GM23248 (cell line): Measurements from ENCODE around the gene ZNF398. TPM values are rescaled to one million over a fixed set of nuclear protein-coding genes. Genes with fewer than 3 reads are reported as not detected.
A peak's percentile ranks its signal among the peaks of the same experiment; 100 is the strongest.

Experiments
- DNase-seq: peaks from one replicate; pipeline ENCODE4 v3.0.0-alpha.2; 2015
- H2AFZ ChIP-seq: fragments of 200-600 bp; sonication (generic); 2 replicates; pipeline ENCODE4 v1.6.1; 2016; ENCODE audit warnings: antibody characterized with exemption
- H3F3A ChIP-seq: fragments of 200-600 bp; sonication (generic); 2 replicates; pipeline ENCODE4 v1.6.1; 2016; ENCODE audit warnings: mild to moderate bottlenecking, antibody characterized with exemption, mixed run types; ENCODE audit not compliant: insufficient read depth
- H3K27ac ChIP-seq: fragments of 200-600 bp; sonication (generic); 2 replicates; pipeline ENCODE4 v1.5.1; 2016; ENCODE audit warnings: mild to moderate bottlenecking
- H3K27me3 ChIP-seq: fragments of 200-600 bp; sonication (generic); replicated peaks from 2 replicates; pipeline ENCODE4 v1.6.1; 2016; ENCODE audit warnings: mild to moderate bottlenecking; ENCODE audit not compliant: insufficient read depth
- H3K36me3 ChIP-seq: fragments of 200-600 bp; sonication (generic); 2 replicates; pipeline ENCODE4 v1.6.1; 2016; ENCODE audit warnings: low read depth, mild to moderate bottlenecking
- H3K4me1 ChIP-seq: fragments of 200-600 bp; sonication (generic); 2 replicates; pipeline ENCODE4 v1.6.1; 2016; ENCODE audit warnings: mild to moderate bottlenecking; ENCODE audit not compliant: insufficient read depth
- H3K4me2 ChIP-seq: fragments of 200-600 bp; sonication (generic); one replicate; pipeline ENCODE4 v1.6.1; 2016; ENCODE audit warnings: mild to moderate bottlenecking; ENCODE audit not compliant: unreplicated experiment
- H3K4me3 ChIP-seq: fragments of 200-600 bp; sonication (generic); 2 replicates; pipeline ENCODE4 v1.5.1; 2016; ENCODE audit warnings: mild to moderate bottlenecking
- H3K79me2 ChIP-seq: fragments of 200-600 bp; sonication (generic); 2 replicates; pipeline ENCODE4 v1.6.1; 2016; ENCODE audit warnings: mild to moderate bottlenecking; ENCODE audit not compliant: insufficient read depth
- H3K9ac ChIP-seq: fragments of 200-600 bp; sonication (generic); 2 replicates; pipeline ENCODE4 v1.6.1; 2016; ENCODE audit warnings: mild to moderate bottlenecking
- H3K9me2 ChIP-seq: fragments of 200-600 bp; sonication (generic); 2 replicates; pipeline ENCODE4 v1.6.1; 2016; ENCODE audit warnings: mixed run types, mild to moderate bottlenecking, moderate library complexity; ENCODE audit not compliant: insufficient read depth
- H3K9me3 ChIP-seq: fragments of 200-600 bp; sonication (generic); one replicate; pipeline ENCODE4 v1.6.1; 2017; ENCODE audit warnings: low read depth
- H4K20me1 ChIP-seq: fragments of 200-600 bp; sonication (generic); 2 replicates; pipeline ENCODE4 v1.6.0; 2016; ENCODE audit not compliant: insufficient read depth
- EZH2 ChIP-seq: fragments of 200-600 bp; sonication (generic); IDR thresholded peaks from 2 replicates; pipeline ENCODE4 v1.6.1; 2018; ENCODE audit warnings: antibody characterized with exemption, mild to moderate bottlenecking; ENCODE audit not compliant: insufficient read depth, poor library complexity, severe bottlenecking
- EZH2phosphoT487 ChIP-seq: fragments of 200-600 bp; sonication (generic); IDR thresholded peaks from 2 replicates; pipeline ENCODE4 v1.6.1; 2018; ENCODE audit warnings: antibody characterized with exemption, moderate library complexity, mild to moderate bottlenecking, low read depth; ENCODE audit not compliant: insufficient read depth
- WGBS, 2 experiments: methylation state at CpG; one replicate each; pipeline ENCODE4 v1.1.6; 2015 to 2017; ENCODE audit warnings: low lambda C conversion rate in 2 of 2, low coverage in 1 of 2; ENCODE audit errors: missing lambda C conversion rate in 2 of 2; 5-methylcytosine and 5-hydroxymethylcytosine counted together
- in situ Hi-C: fragments of 300-500 bp; cut with MboI; formaldehyde crosslinking; loops from 2 replicates; pipeline ENCODE4 v1.15.0; 2020
- polyA plus RNA-seq: library from polyadenylated mRNA; unstranded; fragments of >200 nt; fragmentation: Nextera tagmentation; extraction: Ambion mirVana; gene quantifications from 2 replicates; pipeline ENCODE4 v1.2.1, GENCODE V29; 2016
- total RNA-seq: library from RNA; depleted of rRNA; stranded (reverse); fragments of >200 nt; shearing (Covaris generic); gene quantifications from 2 replicates; pipeline ENCODE4 v1.2.3, GENCODE V29; 2014

ZNF398 gene
- total and polyA plus RNA-seq, 2 experiments from 2014 or later = 6.7 to 12.5 TPM

GRCh38 chr7:149217570-149217969, 70.3 kb downstream of the ZNF398 start:
- Histone ChIP-seq H3K4me1 (peaks cover 26% of the 10 kb centered on the region), H3K36me3 (peaks cover 44% of the 10 kb centered on the region), H3K9me2 (no peaks in the 10 kb centered on the region), H3K27me3 (no peaks in the 10 kb centered on the region), H2AFZ (no peak overlapping the region), H3K9me3 (no peaks in the 10 kb centered on the region), H3K9ac (no peak overlapping the region), H3K4me2 (no peak overlapping the region), H3K79me2 (peaks cover 33% of the 10 kb centered on the region), H3K4me3 (no peak overlapping the region), H4K20me1 (no peaks in the 10 kb centered on the region), H3F3A (peaks cover 20% of the 10 kb centered on the region), H3K27ac (no peak overlapping the region)
- no peak for TF ChIP-seq EZH2
- TF ChIP-seq EZH2phosphoT487 = no peak
- 86 to 97% methylated on average over 5 to 6 of the region's 6 CpGs for WGBS, 2 experiments
- no peak for DNase-seq
- in situ Hi-C loops = no loop called here

DNA sequence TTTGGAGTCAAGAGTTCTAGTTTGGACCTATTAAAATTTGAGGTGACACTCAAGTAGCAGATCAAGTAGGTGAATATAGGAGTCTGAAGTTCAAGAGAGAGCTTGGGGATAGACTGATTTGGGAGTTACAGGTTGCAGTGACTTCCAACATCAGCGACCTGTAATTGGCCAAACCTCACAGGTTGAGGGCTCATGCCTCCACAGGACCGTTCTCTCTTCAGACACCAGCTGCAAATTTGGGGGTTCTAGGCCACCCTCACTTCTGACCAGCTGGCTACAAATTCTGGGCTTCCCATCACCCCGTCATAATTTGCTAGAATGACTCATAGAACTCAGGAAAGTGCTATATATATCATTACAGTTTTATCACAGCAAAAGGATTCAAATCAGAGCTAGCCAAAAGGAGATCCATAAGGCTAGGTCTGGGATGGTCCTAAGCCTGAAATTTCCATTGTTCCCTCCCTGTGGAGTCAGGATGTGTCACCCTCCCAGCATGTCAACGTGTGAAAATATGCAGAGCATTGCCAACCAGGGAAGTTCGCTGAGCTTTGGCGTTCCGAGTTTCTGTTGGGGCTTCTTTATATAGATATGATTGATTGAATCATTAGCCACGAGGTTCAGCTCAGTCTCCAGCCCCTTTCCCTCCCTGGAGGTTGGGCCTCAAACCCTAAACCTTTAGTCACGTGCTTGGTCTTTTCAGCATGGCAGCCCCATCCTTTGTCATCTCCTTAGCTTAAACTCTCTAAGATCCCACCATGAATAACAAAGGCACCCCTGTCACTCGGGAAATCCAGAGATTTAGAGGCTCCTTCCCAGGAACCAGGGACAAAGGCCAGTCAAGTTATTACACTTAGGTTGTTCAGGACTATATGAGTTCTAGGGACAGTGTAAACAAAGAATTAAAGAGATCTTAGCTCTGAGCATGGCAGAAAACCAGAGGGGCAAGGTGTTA, 71.5 kb downstream of the ZNF398 start:
- Histone ChIP-seq H3K27ac (peak overlapping the region; percentile 33), H3K36me3 (peaks cover 33% of the 10 kb centered on the region), H2AFZ (no peak overlapping the region), H3K4me2 (no peak overlapping the region), H3F3A (peaks cover 20% of the 10 kb centered on the region), H3K4me1 (peaks cover 26% of the 10 kb centered on the region), H4K20me1 (no peaks in the 10 kb centered on the region), H3K27me3 (no peaks in the 10 kb centered on the region), H3K9me3 (no peaks in the 10 kb centered on the region), H3K9ac (no peak overlapping the region), H3K4me3 (no peak overlapping the region), H3K79me2 (peaks cover 33% of the 10 kb centered on the region), H3K9me2 (no peaks in the 10 kb centered on the region)
- 61 to 63% methylated on average over 10 of the region's 10 CpGs for WGBS, 2 experiments
- in situ Hi-C loops = no loop called here
- peak; percentile 61 for DNase-seq
- no peak for TF ChIP-seq EZH2
- no peak for TF ChIP-seq EZH2phosphoT487

GRCh38 chr7:149220534-149220933, 73.3 kb downstream of the ZNF398 start:
- H3K36me3 ChIP-seq = peaks cover 20% of the 10 kb centered on the region; the same call in 1 of the 2 replicates
- H3F3A ChIP-seq = peaks cover 20% of the 10 kb centered on the region
- no peaks in the 10 kb centered on the region for H4K20me1 ChIP-seq
- DNase-seq = peak; percentile 89
- no peak overlapping the region for H3K9ac ChIP-seq
- H3K79me2 ChIP-seq = peaks cover 33% of the 10 kb centered on the region
- no peak overlapping the region for H2AFZ ChIP-seq
- H3K4me1 ChIP-seq = peaks cover 26% of the 10 kb centered on the region
- no peak overlapping the region for H3K4me3 ChIP-seq
- no peaks in the 10 kb centered on the region for H3K9me2 ChIP-seq
- in situ Hi-C loops = no loop called here
- H3K9me3 ChIP-seq = no peaks in the 10 kb centered on the region
- WGBS, 2 experiments = 37 to 59% methylated on average over 6 of the region's 6 CpGs
- peak overlapping the region; percentile 33 for H3K27ac ChIP-seq
- no peaks in the 10 kb centered on the region for H3K27me3 ChIP-seq
- TF ChIP-seq EZH2 (no peak), EZH2phosphoT487 (no peak)
- H3K4me2 ChIP-seq = no peak overlapping the region

DNA sequence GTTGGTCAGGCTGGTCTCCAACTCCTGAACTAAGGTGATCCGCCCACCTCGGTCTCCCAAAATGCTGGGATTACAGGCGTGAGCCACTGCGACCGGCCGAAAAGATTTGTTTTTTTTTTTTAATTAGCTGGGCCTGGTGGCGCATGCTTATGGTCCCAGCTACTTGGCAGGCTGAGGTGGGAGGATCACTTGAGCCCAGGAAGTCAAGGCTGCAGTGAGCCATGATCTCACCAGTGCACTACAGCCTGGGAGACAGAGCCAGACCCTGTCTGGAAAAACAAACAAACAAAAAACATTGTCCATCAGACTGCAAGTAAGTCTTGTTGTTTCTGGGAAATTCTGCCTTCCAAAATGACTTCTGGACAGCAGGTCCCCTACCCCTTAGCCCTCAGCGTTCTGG, 75.9 kb downstream of the ZNF398 start:
- Histone ChIP-seq H3K4me1 (peaks cover 29% of the 10 kb centered on the region), H2AFZ (no peak overlapping the region), H3K36me3 (peaks cover 4% of the 10 kb centered on the region; the same call in 1 of the 2 replicates), H3K9ac (no peak overlapping the region), H3K9me2 (no peaks in the 10 kb centered on the region), H3K27me3 (no peaks in the 10 kb centered on the region), H3K27ac (no peak overlapping the region), H3F3A (peaks cover 11% of the 10 kb centered on the region), H3K4me2 (no peak overlapping the region), H4K20me1 (no peaks in the 10 kb centered on the region), H3K4me3 (no peak overlapping the region), H3K79me2 (peaks cover 15% of the 10 kb centered on the region), H3K9me3 (no peaks in the 10 kb centered on the region)
- DNase-seq = no peak
- TF ChIP-seq EZH2phosphoT487 = no peak
- TF ChIP-seq EZH2 = no peak
- WGBS, 2 experiments = 89 to 92% methylated on average over 8 of the region's 8 CpGs
- in situ Hi-C loops = no loop called here
